ENCODE results near the gene SCGB1A1. TPM values are rescaled to one million over a fixed set of nuclear protein-coding genes. Genes with fewer than 3 reads are reported as not detected.

The SCGB1A1 gene
- polyA plus RNA-seq, 1 donor from 2014 or later, result not detected

- no peaks in the 10 kb centered on the region for H3K79me2 ChIP-seq (replicated peaks; ENCODE audit: insufficient read depth, low read length)
- H3F3A ChIP-seq (ENCODE audit: insufficient read depth, low read length, poor library complexity, severe bottlenecking), result no peaks in the 10 kb centered on the region
- H4K20me1 ChIP-seq (ENCODE audit: insufficient read depth), result no peaks in the 10 kb centered on the region
- H3K9me2 ChIP-seq (ENCODE audit: insufficient read depth, low read length), result no peaks in the 10 kb centered on the region
- no peak overlapping the region for H3K27ac ChIP-seq (ENCODE audit: low read length)
- TF ChIP-seq POLR2AphosphoS5 (IDR thresholded peaks at IDR 0.05) (no peak), EP300 (conservative IDR thresholded peaks at IDR 0.05; ENCODE audit: poor library complexity, severe bottlenecking) (no peak), CTCF (IDR thresholded peaks at IDR 0.05; ENCODE audit: poor library complexity, severe bottlenecking) (no peak), RAD21 (conservative IDR thresholded peaks at IDR 0.05) (no peak), MXI1 (conservative IDR thresholded peaks at IDR 0.05; ENCODE audit: poor library complexity, severe bottlenecking) (no peak), TAF1 (IDR thresholded peaks at IDR 0.05; ENCODE audit: low read depth) (no peak), EZH2 (IDR thresholded peaks at IDR 0.05; ENCODE audit: borderline replicate concordance, insufficient read depth, low read length, poor library complexity, severe bottlenecking) (no peak), SMC3 (conservative IDR thresholded peaks at IDR 0.05; ENCODE audit: poor library complexity) (no peak)
- TF ChIP-seq, protein P1, sequence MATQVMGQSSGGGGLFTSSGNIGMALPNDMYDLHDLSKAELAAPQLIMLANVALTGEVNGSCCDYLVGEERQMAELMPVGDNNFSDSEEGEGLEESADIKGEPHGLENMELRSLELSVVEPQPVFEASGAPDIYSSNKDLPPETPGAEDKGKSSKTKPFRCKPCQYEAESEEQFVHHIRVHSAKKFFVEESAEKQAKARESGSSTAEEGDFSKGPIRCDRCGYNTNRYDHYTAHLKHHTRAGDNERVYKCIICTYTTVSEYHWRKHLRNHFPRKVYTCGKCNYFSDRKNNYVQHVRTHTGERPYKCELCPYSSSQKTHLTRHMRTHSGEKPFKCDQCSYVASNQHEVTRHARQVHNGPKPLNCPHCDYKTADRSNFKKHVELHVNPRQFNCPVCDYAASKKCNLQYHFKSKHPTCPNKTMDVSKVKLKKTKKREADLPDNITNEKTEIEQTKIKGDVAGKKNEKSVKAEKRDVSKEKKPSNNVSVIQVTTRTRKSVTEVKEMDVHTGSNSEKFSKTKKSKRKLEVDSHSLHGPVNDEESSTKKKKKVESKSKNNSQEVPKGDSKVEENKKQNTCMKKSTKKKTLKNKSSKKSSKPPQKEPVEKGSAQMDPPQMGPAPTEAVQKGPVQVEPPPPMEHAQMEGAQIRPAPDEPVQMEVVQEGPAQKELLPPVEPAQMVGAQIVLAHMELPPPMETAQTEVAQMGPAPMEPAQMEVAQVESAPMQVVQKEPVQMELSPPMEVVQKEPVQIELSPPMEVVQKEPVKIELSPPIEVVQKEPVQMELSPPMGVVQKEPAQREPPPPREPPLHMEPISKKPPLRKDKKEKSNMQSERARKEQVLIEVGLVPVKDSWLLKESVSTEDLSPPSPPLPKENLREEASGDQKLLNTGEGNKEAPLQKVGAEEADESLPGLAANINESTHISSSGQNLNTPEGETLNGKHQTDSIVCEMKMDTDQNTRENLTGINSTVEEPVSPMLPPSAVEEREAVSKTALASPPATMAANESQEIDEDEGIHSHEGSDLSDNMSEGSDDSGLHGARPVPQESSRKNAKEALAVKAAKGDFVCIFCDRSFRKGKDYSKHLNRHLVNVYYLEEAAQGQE (IDR thresholded peaks at IDR 0.05; ENCODE audit: borderline replicate concordance), result no peak
- no peak overlapping the region for H3K9ac ChIP-seq (ENCODE audit: low read length)
- no peaks in the 10 kb centered on the region for H3K9me3 ChIP-seq (ENCODE audit: low read length)
- no peak overlapping the region for H2AFZ ChIP-seq (ENCODE audit: low read depth, low read length)
- no peaks in the 10 kb centered on the region for H3K36me3 ChIP-seq (ENCODE audit: insufficient read depth, low read length)
- H3K4me3 ChIP-seq (ENCODE audit: low read length), result no peak overlapping the region
- H3K4me2 ChIP-seq (ENCODE audit: low read length), result no peak overlapping the region
- H3K27me3 ChIP-seq (ENCODE audit: insufficient read depth, low read depth, low read length), result no peaks in the 10 kb centered on the region
Observed at GRCh38 chr11:62413060-62413696, 5.7 kb upstream of the SCGB1A1 start.

GRCh38 chr11:62416596-62416995 is 2.2 kb upstream of the SCGB1A1 start:
- Histone ChIP-seq H3K27ac (ENCODE audit: low read length) (no peak overlapping the region), H2AFZ (ENCODE audit: low read depth, low read length) (no peak overlapping the region), H3K4me2 (ENCODE audit: low read length) (no peak overlapping the region), H3K9ac (ENCODE audit: low read length) (no peak overlapping the region), H3K79me2 (replicated peaks; ENCODE audit: insufficient read depth, low read length) (no peaks in the 10 kb centered on the region), H3K9me2 (ENCODE audit: insufficient read depth, low read length) (no peaks in the 10 kb centered on the region), H3K27me3 (ENCODE audit: insufficient read depth, low read depth, low read length) (no peaks in the 10 kb centered on the region), H3K36me3 (ENCODE audit: insufficient read depth, low read length) (no peaks in the 10 kb centered on the region), H3K4me3 (ENCODE audit: low read length) (no peak overlapping the region), H3K9me3 (ENCODE audit: low read length) (no peaks in the 10 kb centered on the region), H3F3A (ENCODE audit: insufficient read depth, low read length, poor library complexity, severe bottlenecking) (no peaks in the 10 kb centered on the region), H4K20me1 (ENCODE audit: insufficient read depth) (no peaks in the 10 kb centered on the region)
- TF ChIP-seq TAF1 (IDR thresholded peaks at IDR 0.05; ENCODE audit: low read depth) (no peak), SMC3 (conservative IDR thresholded peaks at IDR 0.05; ENCODE audit: poor library complexity) (no peak), POLR2AphosphoS5 (IDR thresholded peaks at IDR 0.05) (no peak), RAD21 (conservative IDR thresholded peaks at IDR 0.05) (no peak), MXI1 (conservative IDR thresholded peaks at IDR 0.05; ENCODE audit: poor library complexity, severe bottlenecking) (no peak), CTCF (IDR thresholded peaks at IDR 0.05; ENCODE audit: poor library complexity, severe bottlenecking) (no peak), EP300 (conservative IDR thresholded peaks at IDR 0.05; ENCODE audit: poor library complexity, severe bottlenecking) (no peak), EZH2 (IDR thresholded peaks at IDR 0.05; ENCODE audit: borderline replicate concordance, insufficient read depth, low read length, poor library complexity, severe bottlenecking) (no peak)
- TF ChIP-seq, protein P1 (IDR thresholded peaks at IDR 0.05; ENCODE audit: borderline replicate concordance), result no peak

Measured in neural cell (in vitro differentiated cells).